ENCODE results near the gene ABI3BP.

- TF ChIP-seq POLR2A (IDR thresholded peaks at IDR 0.05; ENCODE audit: low read length) (no peak), GATA1 (IDR thresholded peaks at IDR 0.05; ENCODE audit: low read depth, low read length) (no peak)
Measured at GRCh38 chr3:101036676-101037075, 43.5 kb upstream of the ABI3BP start.
